GM23338 (cell line): ENCODE results near the gene CD7.

ENCODE experiments used
- CREB1 ChIP-seq: fragments of 250-450 bp; sonication (Bioruptor Pico); IDR thresholded peaks from 2 replicates; pipeline ENCODE4 v1.5.0; 2020; ENCODE audit warnings: low read depth, mild to moderate bottlenecking, moderate library complexity
- TF ChIP-seq, protein P1 (sequence below): IDR thresholded peaks from 2 replicates; pipeline ENCODE4 v1.6.1; 2016; ENCODE audit warnings: antibody characterized with exemption
- TF ChIP-seq, protein P2 (sequence below), 2 experiments: fragments of 200-600 bp in 1 of 2; sonication (generic) in 1 of 2; conservative IDR thresholded peaks; 2 replicates each; pipeline versions ENCODE4 v1.5.1 to v1.6.1; 2016 to 2017; ENCODE audit warnings: antibody characterized with exemption in 2 of 2, low read depth in 2 of 2, mild to moderate bottlenecking in 2 of 2, moderate library complexity in 1 of 2

DNA sequence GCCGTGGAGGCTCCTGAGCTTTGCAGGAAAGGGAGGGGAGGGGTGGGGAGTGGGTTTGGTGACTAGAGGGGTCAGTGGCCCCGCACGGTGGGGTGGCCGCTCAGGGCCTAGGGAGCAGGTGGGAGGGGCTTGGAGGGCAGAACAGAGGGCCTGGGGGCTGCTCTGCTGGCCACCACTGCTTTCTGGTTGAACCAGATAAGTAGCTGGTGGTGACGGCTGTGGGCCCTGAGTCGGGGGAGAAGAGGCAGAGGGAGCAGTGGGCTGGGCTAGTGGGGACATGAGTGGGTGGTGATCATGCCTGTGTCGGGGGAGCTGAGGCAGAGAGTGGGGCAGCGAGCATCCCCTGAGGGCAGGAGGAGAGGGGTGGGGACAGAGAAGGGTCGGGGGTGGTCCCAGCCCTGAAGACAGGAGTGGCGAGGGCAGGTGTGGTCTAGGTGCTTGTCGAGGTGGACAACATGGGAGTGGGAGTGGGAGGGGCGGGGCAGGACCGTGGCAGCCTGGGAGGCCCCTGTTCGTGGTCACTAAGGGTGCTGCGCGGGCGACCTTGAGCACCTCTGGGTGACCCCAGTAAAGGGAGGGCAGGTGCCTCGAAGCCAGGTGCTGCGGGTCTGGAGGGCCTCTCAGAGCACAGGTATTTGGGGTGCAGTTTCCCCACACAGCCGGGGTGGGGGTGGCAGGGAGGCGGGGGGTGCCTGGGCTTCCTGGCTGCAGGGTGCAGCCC, 6.3 kb upstream of the CD7 start:
- TF ChIP-seq, protein P1, sequence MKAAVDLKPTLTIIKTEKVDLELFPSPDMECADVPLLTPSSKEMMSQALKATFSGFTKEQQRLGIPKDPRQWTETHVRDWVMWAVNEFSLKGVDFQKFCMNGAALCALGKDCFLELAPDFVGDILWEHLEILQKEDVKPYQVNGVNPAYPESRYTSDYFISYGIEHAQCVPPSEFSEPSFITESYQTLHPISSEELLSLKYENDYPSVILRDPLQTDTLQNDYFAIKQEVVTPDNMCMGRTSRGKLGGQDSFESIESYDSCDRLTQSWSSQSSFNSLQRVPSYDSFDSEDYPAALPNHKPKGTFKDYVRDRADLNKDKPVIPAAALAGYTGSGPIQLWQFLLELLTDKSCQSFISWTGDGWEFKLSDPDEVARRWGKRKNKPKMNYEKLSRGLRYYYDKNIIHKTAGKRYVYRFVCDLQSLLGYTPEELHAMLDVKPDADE = no peak
- TF ChIP-seq, protein P2, sequence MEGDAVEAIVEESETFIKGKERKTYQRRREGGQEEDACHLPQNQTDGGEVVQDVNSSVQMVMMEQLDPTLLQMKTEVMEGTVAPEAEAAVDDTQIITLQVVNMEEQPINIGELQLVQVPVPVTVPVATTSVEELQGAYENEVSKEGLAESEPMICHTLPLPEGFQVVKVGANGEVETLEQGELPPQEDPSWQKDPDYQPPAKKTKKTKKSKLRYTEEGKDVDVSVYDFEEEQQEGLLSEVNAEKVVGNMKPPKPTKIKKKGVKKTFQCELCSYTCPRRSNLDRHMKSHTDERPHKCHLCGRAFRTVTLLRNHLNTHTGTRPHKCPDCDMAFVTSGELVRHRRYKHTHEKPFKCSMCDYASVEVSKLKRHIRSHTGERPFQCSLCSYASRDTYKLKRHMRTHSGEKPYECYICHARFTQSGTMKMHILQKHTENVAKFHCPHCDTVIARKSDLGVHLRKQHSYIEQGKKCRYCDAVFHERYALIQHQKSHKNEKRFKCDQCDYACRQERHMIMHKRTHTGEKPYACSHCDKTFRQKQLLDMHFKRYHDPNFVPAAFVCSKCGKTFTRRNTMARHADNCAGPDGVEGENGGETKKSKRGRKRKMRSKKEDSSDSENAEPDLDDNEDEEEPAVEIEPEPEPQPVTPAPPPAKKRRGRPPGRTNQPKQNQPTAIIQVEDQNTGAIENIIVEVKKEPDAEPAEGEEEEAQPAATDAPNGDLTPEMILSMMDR (conservative IDR thresholded peaks at IDR 0.05; ENCODE audit: low read depth in 2 of 2) = no peak
- no peak for TF ChIP-seq CREB1 (CRISPR knock-in tag)
